IPS-20b (cell line): Measurements from ENCODE around the gene NCKAP1.
"Not testable (repeated sequence)": the region's sequence is repeated elsewhere in the genome, so short reads cannot be mapped to it uniquely, and the experiment has no call there.

Experiments
- H3K27ac ChIP-seq: one replicate; pipeline ENCODE4 v1.5.1; 2013; ENCODE audit warnings: low read length
- H3K27me3 ChIP-seq: 2 replicates; pipeline ENCODE4 v1.6.1; 2013; ENCODE audit warnings: mild to moderate bottlenecking, low read length, inconsistent platforms; ENCODE audit not compliant: insufficient read depth
- H3K36me3 ChIP-seq: 2 replicates; pipeline ENCODE4 v1.6.1; 2013; ENCODE audit warnings: low read depth, mild to moderate bottlenecking, inconsistent platforms, low read length, moderate library complexity; ENCODE audit not compliant: insufficient read depth
- H3K4me1 ChIP-seq: 2 replicates; pipeline ENCODE4 v1.6.1; 2013; ENCODE audit warnings: mild to moderate bottlenecking, control low read depth, inconsistent platforms, low read length, moderate library complexity; ENCODE audit not compliant: insufficient read depth
- H3K4me3 ChIP-seq: 2 replicates; pipeline ENCODE4 v1.5.1; 2013; ENCODE audit warnings: mild to moderate bottlenecking, low read length, inconsistent platforms
- H3K9ac ChIP-seq: 2 replicates; pipeline ENCODE4 v1.6.1; 2013; ENCODE audit warnings: low read depth, mild to moderate bottlenecking, inconsistent platforms, low read length, moderate library complexity
- H3K9me3 ChIP-seq: 2 replicates; pipeline ENCODE4 v1.6.1; 2013; ENCODE audit warnings: mild to moderate bottlenecking, low read depth, low read length, inconsistent platforms; ENCODE audit not compliant: insufficient read depth

NCKAP1 gene

GRCh38 chr2:182898718-182899117 lies 139.5 kb downstream of the NCKAP1 start:
- no peak overlapping the region for H3K4me3 ChIP-seq
- H3K9me3 ChIP-seq = no peaks in the 10 kb centered on the region
- H3K27me3 ChIP-seq = no peaks in the 10 kb centered on the region
- no peak overlapping the region for H3K9ac ChIP-seq
- no peaks in the 10 kb centered on the region for H3K4me1 ChIP-seq
- no peaks in the 10 kb centered on the region for H3K36me3 ChIP-seq
- H3K27ac ChIP-seq = no peak overlapping the region

DNA sequence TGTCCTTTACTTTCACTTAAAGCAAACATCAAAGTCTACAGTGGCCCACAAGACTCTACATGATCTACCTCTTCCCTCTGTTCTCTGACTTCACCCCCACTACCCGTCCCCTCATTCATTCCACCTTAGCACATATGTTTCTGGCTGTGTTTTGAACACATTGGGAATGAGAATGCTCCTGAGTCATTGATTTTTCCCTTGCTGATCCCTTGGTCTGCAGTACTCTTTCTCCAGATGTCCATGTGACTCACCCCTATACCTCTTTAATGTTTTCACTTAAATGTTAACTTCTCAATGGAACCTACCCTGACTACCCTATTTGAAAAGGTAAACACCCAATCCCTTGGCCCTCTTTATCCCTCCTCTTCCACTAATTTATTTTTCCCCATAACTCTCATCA lies 141.1 kb downstream of the NCKAP1 start:
- Histone ChIP-seq H3K9me3 (no peaks in the 10 kb centered on the region), H3K4me3 (no peak overlapping the region), H3K27me3 (no peaks in the 10 kb centered on the region), H3K36me3 (no peaks in the 10 kb centered on the region), H3K27ac (no peak overlapping the region), H3K4me1 (no peaks in the 10 kb centered on the region), H3K9ac (no peak overlapping the region)

GRCh38 chr2:182895798-182896197 lies 142.5 kb downstream of the NCKAP1 start:
- H3K36me3 ChIP-seq = no peaks in the 10 kb centered on the region
- no peaks in the 10 kb centered on the region for H3K4me1 ChIP-seq
- H3K27me3 ChIP-seq = no peaks in the 10 kb centered on the region
- H3K9ac ChIP-seq = no peak overlapping the region
- H3K9me3 ChIP-seq = no peaks in the 10 kb centered on the region
- H3K4me3 ChIP-seq = no peak overlapping the region
- H3K27ac ChIP-seq = no peak overlapping the region

GRCh38 chr2:182895169-182895568 lies 143.1 kb downstream of the NCKAP1 start:
- no peaks in the 10 kb centered on the region for H3K9me3 ChIP-seq
- H3K4me3 ChIP-seq = no peak overlapping the region
- no peak overlapping the region for H3K9ac ChIP-seq
- no peaks in the 10 kb centered on the region for H3K36me3 ChIP-seq
- H3K27me3 ChIP-seq = no peaks in the 10 kb centered on the region
- H3K27ac ChIP-seq = no peak overlapping the region
- no peaks in the 10 kb centered on the region for H3K4me1 ChIP-seq

- H3K4me3 ChIP-seq = no peak overlapping the region
- no peaks in the 10 kb centered on the region for H3K9me3 ChIP-seq
- no peaks in the 10 kb centered on the region for H3K27me3 ChIP-seq
- H3K9ac ChIP-seq = no peak overlapping the region
- no peaks in the 10 kb centered on the region for H3K36me3 ChIP-seq
- H3K4me1 ChIP-seq = no peaks in the 10 kb centered on the region
- H3K27ac ChIP-seq = no peak overlapping the region
These were observed 144.1 kb downstream of the NCKAP1 start for GRCh38 chr2:182894174-182894573.

GRCh38 chr2:182893666-182894065 lies 144.6 kb downstream of the NCKAP1 start:
- Histone ChIP-seq H3K9ac (no peak overlapping the region), H3K9me3 (no peaks in the 10 kb centered on the region), H3K27ac (no peak overlapping the region), H3K36me3 (no peaks in the 10 kb centered on the region), H3K27me3 (no peaks in the 10 kb centered on the region), H3K4me3 (no peak overlapping the region), H3K4me1 (no peaks in the 10 kb centered on the region)

DNA sequence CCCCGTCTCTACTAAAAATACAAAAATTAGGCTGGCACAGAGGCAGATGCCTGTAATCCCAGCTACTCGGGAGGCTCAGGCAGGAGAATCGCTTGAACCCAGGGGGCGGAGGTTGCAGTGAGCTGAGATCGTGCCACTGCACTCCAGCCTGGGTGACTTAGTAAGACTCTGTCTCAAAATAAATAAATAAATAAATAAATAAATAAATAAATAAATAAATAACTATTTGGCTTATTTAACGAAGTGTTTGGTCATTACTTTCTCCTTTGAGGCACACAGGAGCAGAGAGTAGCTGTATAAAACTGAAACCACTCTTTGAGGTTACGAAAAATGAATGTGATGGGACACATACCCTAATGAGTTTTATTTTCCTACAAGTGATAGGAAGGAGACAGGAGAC lies 145.2 kb downstream of the NCKAP1 start:
- not testable (repeated sequence) for H3K36me3 ChIP-seq, H3K4me3 ChIP-seq, H3K27ac ChIP-seq, H3K9ac ChIP-seq, H3K27me3 ChIP-seq, H3K4me1 ChIP-seq, H3K9me3 ChIP-seq

- no peak overlapping the region for H3K27ac ChIP-seq
These were observed 146.6 kb downstream of the NCKAP1 start for GRCh38 chr2:182891611-182892010.

GRCh38 chr2:182890773-182891378 lies 147.4 kb downstream of the NCKAP1 start:
- no peaks in the 10 kb centered on the region for H3K27me3 ChIP-seq
- H3K9ac ChIP-seq = no peak overlapping the region
- H3K27ac ChIP-seq = no peak overlapping the region
- H3K4me1 ChIP-seq = no peaks in the 10 kb centered on the region; the same call in 1 of the 2 replicates
- no peaks in the 10 kb centered on the region for H3K9me3 ChIP-seq
- no peak overlapping the region for H3K4me3 ChIP-seq
- no peaks in the 10 kb centered on the region for H3K36me3 ChIP-seq

More at GRCh38 chr2:182891611-182892010, 146.6 kb downstream of the NCKAP1 start:
- no peaks in the 10 kb centered on the region for H3K27me3 ChIP-seq
- no peaks in the 10 kb centered on the region; the same call in 1 of the 2 replicates for H3K4me1 ChIP-seq
- H3K4me3 ChIP-seq = no peak overlapping the region
- no peak overlapping the region for H3K9ac ChIP-seq
- no peaks in the 10 kb centered on the region for H3K9me3 ChIP-seq
- no peaks in the 10 kb centered on the region for H3K36me3 ChIP-seq

DNA sequence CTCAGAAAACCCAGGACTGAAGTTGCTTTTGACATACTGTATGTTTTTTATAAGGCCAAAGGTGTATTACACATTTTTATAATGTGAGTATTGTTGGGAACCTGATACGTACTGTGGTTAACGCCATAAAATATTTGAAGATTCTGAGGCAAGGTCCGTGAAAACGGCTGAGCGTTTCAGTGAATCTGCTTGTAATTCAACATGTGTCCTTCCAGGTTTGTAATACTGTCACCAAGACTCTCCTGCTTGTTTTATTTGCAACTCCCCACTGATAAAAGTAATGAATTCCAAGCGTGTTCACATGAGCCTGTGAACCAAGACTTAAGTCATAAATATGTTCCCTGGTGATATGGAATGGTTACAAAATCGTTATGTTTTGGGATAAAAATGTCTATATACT lies 148.0 kb downstream of the NCKAP1 start:
- Histone ChIP-seq H3K4me1 (no peaks in the 10 kb centered on the region; the same call in 1 of the 2 replicates), H3K9me3 (no peaks in the 10 kb centered on the region), H3K9ac (no peak overlapping the region), H3K27ac (no peak overlapping the region), H3K27me3 (no peaks in the 10 kb centered on the region), H3K4me3 (no peak overlapping the region), H3K36me3 (no peaks in the 10 kb centered on the region)

DNA sequence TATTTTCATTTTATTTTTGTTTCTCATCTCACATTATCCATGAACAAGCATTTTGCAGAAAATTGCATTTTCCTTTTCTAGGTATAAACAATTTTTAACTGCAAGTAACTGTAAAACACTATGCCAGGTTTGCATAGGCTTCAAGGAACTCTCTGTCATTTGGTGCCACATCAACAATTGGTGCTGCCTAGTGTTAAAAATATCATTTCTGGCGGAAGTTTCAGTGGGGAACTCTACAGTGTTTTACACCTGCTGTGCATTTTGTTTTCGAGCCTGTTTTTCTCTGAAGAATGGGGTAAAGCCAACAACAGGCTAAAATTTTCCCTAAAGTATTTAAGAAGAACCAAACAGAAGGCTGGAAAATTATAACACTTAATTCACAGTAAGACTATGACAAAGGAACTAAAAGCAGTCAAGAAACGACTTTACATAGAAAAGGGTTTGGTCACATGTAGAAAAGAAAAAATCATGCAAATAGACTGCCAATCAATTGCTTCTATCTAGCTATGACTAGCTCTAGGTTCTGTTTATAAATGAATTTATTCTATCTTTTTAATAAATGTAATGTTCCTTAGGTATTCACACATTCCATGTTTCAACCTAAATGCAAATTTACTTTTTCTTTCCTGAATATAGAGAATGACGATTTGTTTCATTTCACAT lies 150.4 kb downstream of the NCKAP1 start:
- no peaks in the 10 kb centered on the region for H3K36me3 ChIP-seq
- H3K4me1 ChIP-seq = no peaks in the 10 kb centered on the region; the same call in 1 of the 2 replicates
- H3K9ac ChIP-seq = no peak overlapping the region
- H3K9me3 ChIP-seq = no peaks in the 10 kb centered on the region
- no peaks in the 10 kb centered on the region for H3K27me3 ChIP-seq
- no peak overlapping the region for H3K27ac ChIP-seq
- no peak overlapping the region for H3K4me3 ChIP-seq

DNA sequence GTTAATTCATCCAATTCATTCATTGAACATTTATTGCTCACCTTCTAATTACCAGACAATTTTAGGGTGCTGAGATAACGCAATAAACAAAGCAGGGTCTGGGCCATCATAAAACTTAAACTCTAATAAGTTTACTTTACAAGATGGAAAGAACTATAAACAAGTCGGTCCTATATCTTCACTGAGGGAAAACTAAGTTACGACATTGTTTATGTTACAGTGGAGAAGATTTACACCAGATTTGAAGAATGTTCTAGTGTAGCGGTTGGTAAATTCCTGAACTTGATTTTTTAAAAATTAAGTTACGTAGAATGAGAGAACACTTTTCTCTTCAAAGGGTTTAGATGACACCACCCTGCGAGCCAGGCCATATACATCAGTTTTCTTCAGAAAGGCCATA lies 151.2 kb downstream of the NCKAP1 start:
- Histone ChIP-seq H3K9ac (no peak overlapping the region), H3K36me3 (no peaks in the 10 kb centered on the region), H3K27me3 (no peaks in the 10 kb centered on the region), H3K27ac (no peak overlapping the region), H3K9me3 (no peaks in the 10 kb centered on the region), H3K4me1 (no peaks in the 10 kb centered on the region; the same call in 1 of the 2 replicates), H3K4me3 (no peak overlapping the region)
